NCI-H526 (cell line): Measurements from ENCODE around the gene OTOG.
"Not testable (repeated sequence)": the region's sequence is repeated elsewhere in the genome, so short reads cannot be mapped to it uniquely, and the experiment has no call there.

Experiments
- DNase-seq, 2 experiments: peaks; one replicate each; lab custom pipeline; 2025; lab: John Stamatoyannopoulos, UW

OTOG gene

DNA sequence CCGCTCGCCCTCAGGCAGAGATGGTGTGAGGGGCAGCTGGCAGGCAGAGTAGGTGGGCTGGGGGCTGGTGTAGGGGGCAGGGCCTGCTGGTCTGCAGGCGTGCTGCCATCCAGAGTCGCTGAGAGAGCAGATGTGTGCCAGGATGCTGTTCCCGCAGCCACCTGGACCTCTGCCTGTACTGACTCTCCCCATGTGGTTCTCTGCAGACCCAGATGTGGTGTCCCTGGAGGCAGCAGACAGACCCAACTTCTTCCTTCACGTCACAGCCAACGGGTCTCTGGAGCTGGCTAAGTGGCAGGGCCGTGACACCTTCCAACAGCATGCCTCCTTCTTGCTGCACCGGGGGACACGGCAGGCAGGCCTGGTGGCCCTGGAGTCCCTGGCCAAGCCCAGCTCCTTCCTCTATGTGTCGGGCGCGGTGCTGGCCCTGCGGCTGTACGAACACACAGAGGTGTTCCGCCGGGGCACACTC lies 58.6 kb downstream of the OTOG start:
- no peak for DNase-seq

GRCh38 chr11:17606233-17607082 lies 59.4 kb downstream of the OTOG start:
- DNase-seq, result no peak

GRCh38 chr11:17607083-17607429 lies 60.0 kb downstream of the OTOG start:
- DNase-seq, result no peak

DNA sequence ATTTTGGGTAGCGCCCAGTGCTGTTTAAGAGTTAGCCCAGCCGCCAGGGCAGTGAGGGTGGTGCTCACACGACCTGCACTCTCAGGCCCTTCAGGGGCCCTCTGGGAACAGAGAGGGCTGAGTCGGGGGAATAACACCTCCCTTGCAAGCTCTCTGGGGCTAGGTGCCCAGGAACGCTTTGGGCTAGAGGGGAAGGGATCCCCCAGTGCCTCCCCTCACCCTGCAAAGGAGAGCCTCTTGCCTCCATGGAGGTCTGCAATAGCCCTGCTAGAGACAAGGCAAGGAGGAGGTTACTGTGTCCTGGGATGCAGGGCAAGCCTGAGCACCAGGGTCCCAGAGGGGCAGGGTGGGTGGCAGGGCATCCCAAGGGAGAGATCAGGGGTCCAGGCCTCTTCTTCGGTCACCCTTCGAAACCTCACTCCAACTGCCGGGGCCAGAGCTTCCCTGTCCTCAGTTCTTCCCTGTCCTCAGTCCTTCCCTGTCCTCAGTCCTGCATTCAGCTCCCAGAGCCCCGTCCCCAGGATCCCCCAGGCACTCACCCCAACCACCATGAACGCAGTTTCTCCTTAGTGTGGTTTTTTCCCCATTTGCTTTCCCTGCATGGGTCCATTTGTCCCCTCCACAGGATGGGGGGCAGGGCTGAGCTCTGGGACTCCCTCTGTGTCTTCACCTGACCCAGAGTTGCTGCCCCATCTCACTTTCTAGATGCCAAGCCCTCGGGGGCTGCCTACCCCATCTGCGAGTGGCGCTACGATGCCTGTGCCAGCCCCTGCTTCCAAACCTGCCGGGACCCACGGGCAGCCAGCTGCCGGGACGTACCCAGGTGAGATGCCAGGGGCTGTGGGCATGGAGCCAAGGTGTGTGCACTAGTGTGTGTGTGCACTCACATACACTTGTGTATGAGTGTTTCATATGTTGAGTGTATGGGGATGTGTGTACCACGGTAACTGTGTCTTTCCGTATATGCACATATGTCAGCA lies 60.8 kb downstream of the OTOG start:
- no peak for DNase-seq

GRCh38 chr11:17608821-17609220 lies 61.8 kb downstream of the OTOG start:
- no peak for DNase-seq

GRCh38 chr11:17609291-17610084 lies 62.4 kb downstream of the OTOG start:
- no peak for DNase-seq

DNA sequence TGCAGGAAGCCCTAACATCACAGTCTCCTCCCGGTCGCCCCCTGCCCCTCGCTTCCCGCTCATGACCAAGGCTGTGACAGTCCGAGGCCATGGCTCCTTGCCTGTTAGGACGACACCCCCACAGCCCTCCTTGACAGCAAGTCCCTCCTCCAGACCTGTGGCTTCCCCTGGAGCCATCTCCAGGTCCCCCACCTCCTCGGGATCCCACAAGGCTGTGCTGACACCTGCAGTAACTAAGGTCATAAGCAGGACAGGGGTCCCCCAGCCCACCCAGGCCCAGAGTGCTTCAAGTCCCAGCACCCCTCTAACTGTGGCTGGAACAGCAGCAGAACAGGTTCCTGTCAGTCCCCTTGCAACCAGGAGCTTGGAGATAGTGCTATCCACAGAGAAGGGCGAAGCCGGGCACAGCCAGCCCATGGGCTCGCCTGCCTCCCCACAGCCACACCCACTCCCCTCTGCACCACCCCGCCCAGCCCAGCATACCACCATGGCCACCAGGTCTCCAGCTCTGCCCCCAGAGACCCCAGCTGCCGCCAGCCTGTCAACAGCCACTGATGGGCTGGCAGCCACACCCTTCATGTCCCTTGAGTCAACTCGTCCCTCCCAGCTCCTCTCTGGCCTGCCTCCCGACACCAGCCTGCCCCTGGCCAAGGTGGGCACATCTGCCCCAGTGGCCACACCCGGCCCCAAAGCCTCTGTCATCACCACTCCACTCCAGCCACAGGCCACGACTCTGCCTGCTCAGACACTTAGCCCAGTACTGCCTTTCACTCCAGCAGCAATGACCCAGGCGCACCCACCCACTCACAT lies 63.2 kb downstream of the OTOG start:
- DNase-seq, result no peak

GRCh38 chr11:17611049-17611448 lies 64.0 kb downstream of the OTOG start:
- no peak for DNase-seq

GRCh38 chr11:17611503-17612220 lies 64.6 kb downstream of the OTOG start:
- no peak for DNase-seq

GRCh38 chr11:17612221-17613188 lies 65.4 kb downstream of the OTOG start:
- DNase-seq, result no peak

- DNase-seq, result no peak
These were observed 66.4 kb downstream of the OTOG start for GRCh38 chr11:17613428-17613962.

- DNase-seq, result no peak
These were observed 66.9 kb downstream of the OTOG start for GRCh38 chr11:17613983-17614382.

DNA sequence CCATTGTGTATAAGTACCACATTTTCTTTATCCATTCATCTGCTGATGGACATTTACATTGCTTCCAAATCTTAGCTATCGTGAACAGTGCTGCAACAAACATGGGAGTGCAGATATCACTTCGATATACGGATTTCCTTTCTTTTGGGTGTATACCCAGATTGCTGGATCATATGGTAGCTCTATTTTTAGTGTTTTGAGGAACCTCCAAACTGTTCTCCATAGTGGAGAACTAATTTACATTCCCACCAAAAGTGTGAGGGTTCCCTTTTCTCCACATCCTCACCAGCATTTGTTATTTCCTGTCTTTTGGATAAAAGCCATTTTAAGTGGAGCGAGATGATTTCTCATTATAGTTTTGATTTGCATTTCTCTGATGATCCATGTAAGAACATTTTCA lies 75.7 kb downstream of the OTOG start:
- not testable (repeated sequence) for DNase-seq

- no peak for DNase-seq
These were observed 82.1 kb downstream of the OTOG start for GRCh38 chr11:17629113-17629512.

- DNase-seq, result no peak
These were observed 83.9 kb downstream of the OTOG start for GRCh38 chr11:17630936-17631335.

- no peak for DNase-seq
These were observed 84.8 kb downstream of the OTOG start for GRCh38 chr11:17631702-17632365.

DNA sequence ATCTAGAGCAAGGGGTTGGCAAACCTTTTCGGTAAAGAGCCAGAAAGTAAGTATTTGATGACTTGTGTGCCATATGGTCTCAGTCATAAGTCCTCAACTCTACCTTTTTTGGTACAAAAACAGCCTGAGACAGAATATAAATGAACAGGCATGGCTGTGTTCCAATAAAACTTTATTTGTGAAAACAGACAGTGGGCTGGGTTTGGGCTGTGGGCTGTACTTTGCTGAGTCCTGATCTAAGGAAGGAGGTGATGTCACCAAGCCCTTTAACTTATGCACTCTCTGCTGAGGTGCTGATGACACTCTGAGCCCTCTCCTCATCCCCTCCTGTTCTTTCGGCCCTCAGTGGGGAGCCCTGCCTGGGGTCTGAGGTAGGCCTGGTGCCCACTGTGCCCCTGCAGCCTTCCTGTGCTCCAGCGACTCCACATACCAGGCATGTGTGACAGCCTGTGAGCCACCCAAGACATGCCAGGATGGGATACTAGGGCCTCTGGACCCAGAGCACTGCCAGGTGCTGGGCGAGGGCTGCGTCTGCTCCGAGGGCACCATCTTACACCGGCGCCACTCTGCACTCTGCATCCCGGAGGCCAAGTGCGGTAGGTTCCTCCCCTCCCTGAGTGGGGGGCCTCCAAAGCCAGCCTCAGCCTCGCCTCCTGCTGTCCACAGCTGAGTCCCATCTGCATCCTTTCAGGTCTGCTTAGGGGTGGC lies 86.4 kb downstream of the OTOG start:
- DNase-seq, result no peak
